ENCODE results near the gene SCAMP3. TPM values are rescaled to one million over a fixed set of nuclear protein-coding genes. Genes with fewer than 3 reads are reported as not detected.
"Not testable (repeated sequence)": the region's sequence is repeated elsewhere in the genome, so short reads cannot be mapped to it uniquely, and the experiment has no call there.

SCAMP3 gene
- polyA plus RNA-seq, 1 donor (not counting 4 experiments of a cell fraction or from before 2014, with no cell fraction given): 72.1 TPM

GRCh38 chr1:155293086-155293749, 31.1 kb upstream of the SCAMP3 start:
- Histone ChIP-seq H3K9me3 (ENCODE audit: control insufficient read depth, low read depth, low read length) (no peaks in the 10 kb centered on the region), H3K79me2 (ENCODE audit: control insufficient read depth, insufficient read depth, low read length) (no peaks in the 10 kb centered on the region), H3K4me3 (ENCODE audit: control insufficient read depth in 2 of 3, extremely low read depth in 1 of 3, insufficient read depth in 2 of 3, low read depth in 1 of 3, low read length in 3 of 3) (no peak overlapping the region), H3K27ac (ENCODE audit: control insufficient read depth, insufficient read depth, low read length) (no peak overlapping the region), H3K36me3 (ENCODE audit: control insufficient read depth in 2 of 2, extremely low read depth in 1 of 2, insufficient read depth in 2 of 2, low read length in 2 of 2) (no peaks in the 10 kb centered on the region), H3K9me1 (ENCODE audit: control insufficient read depth, extremely low read depth, insufficient read depth, low read length) (no peaks in the 10 kb centered on the region), H3K4me1 (ENCODE audit: control insufficient read depth, extremely low read depth, insufficient read depth, low read length) (peaks cover 12% of the 10 kb centered on the region), H4K20me1 (ENCODE audit: control insufficient read depth, extremely low read depth, insufficient read depth, low read length) (no peaks in the 10 kb centered on the region), H3K9ac (ENCODE audit: control insufficient read depth, extremely low read depth, insufficient read depth, low read length) (no peak overlapping the region), H3K27me3 (ENCODE audit: control insufficient read depth, extremely low read depth, insufficient read depth, low read length) (peaks cover 18% of the 10 kb centered on the region), H3K4me2 (ENCODE audit: control insufficient read depth, extremely low read depth, insufficient read depth, low read depth, low read length) (no peak overlapping the region), H2AFZ (ENCODE audit: control insufficient read depth, low read length) (no peak overlapping the region)
- FAIRE-seq (no peak), DNase-seq (ENCODE audit: low read depth, low spot score) (no peak)
- dilution Hi-C loops (cut with MboI; ENCODE audit: extremely low pct_ligation_motif_present, low sequenced_read_pairs): no loop called here
- TF ChIP-seq EZH2 (IDR thresholded peaks at IDR 0.05; ENCODE audit: low read length): no peak
- no peak for TF ChIP-seq CTCF (optimal IDR thresholded peaks at IDR 0.05 in 1 of 3, IDR thresholded peaks at IDR 0.05 in 1 of 3, conservative IDR thresholded peaks at IDR 0.05 in 1 of 3; ENCODE audit: extremely low read depth in 1 of 3, insufficient read depth in 2 of 3, low read length in 3 of 3)

GRCh38 chr1:155291006-155291405, 28.8 kb upstream of the SCAMP3 start:
- DNase-seq (ENCODE audit: low read depth, low spot score); FAIRE-seq; dilution Hi-C loops (cut with MboI; ENCODE audit: extremely low pct_ligation_motif_present, low sequenced_read_pairs): not testable (repeated sequence)

More at GRCh38 chr1:155291006-155291405, 28.8 kb upstream of the SCAMP3 start:
- H3K36me3 ChIP-seq (ENCODE audit: control insufficient read depth in 2 of 2, extremely low read depth in 1 of 2, insufficient read depth in 2 of 2, low read length in 2 of 2); H2AFZ ChIP-seq (ENCODE audit: control insufficient read depth, low read length); H3K9ac ChIP-seq (ENCODE audit: control insufficient read depth, extremely low read depth, insufficient read depth, low read length); H3K9me3 ChIP-seq (ENCODE audit: control insufficient read depth, low read depth, low read length); H3K79me2 ChIP-seq (ENCODE audit: control insufficient read depth, insufficient read depth, low read length); H4K20me1 ChIP-seq (ENCODE audit: control insufficient read depth, extremely low read depth, insufficient read depth, low read length); H3K27ac ChIP-seq (ENCODE audit: control insufficient read depth, insufficient read depth, low read length); H3K9me1 ChIP-seq (ENCODE audit: control insufficient read depth, extremely low read depth, insufficient read depth, low read length); H3K4me3 ChIP-seq (ENCODE audit: control insufficient read depth in 2 of 3, extremely low read depth in 1 of 3, insufficient read depth in 2 of 3, low read depth in 1 of 3, low read length in 3 of 3); H3K4me2 ChIP-seq (ENCODE audit: control insufficient read depth, extremely low read depth, insufficient read depth, low read depth, low read length): not testable (repeated sequence)
- H3K27me3 ChIP-seq (ENCODE audit: control insufficient read depth, extremely low read depth, insufficient read depth, low read length): peaks cover 17% of the 10 kb centered on the region
- H3K4me1 ChIP-seq (ENCODE audit: control insufficient read depth, extremely low read depth, insufficient read depth, low read length): peaks cover 12% of the 10 kb centered on the region

Data from keratinocyte (primary cell).